ENCODE data around the gene SNX20. TPM values are rescaled to one million over a fixed set of nuclear protein-coding genes. Genes with fewer than 3 reads are reported as not detected.

The SNX20 gene
- total RNA-seq, 1 experiment from 2014 or later: not detected

DNA sequence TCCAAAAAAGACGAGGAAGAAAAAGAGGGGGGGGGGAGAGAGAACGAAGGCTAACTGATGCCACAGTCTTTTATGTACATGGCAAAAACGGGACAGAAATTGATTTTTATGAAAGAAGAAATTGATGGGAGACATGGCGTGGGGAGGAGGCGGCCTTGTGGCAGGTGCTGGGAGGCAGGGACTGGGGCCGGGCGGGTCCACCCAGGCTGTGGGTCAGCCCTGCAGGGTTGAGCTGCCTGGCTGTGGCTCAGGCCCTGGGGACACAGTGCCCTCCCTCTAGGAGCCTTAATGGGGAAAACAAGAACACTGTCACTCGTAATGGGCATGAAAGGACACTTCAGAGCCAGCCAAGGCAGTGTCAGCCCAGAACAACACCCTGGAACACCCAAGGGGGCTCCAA is 34.8 kb downstream of the SNX20 start:
- no peak overlapping the region for H3K27ac ChIP-seq (ENCODE audit: low read depth, low read length, poor library complexity, severe bottlenecking)
- intact Hi-C loops (cut with micrococcal nuclease; ENCODE audit: unreplicated experiment): no loop called here
- no TSS peak for BruUV-seq (replicated peaks)
- H3K36me3 ChIP-seq (ENCODE audit: insufficient read depth, low read length, poor library complexity, severe bottlenecking): no peaks in the 10 kb centered on the region
- H3K27me3 ChIP-seq (replicated peaks; ENCODE audit: insufficient read depth, low read depth, low read length, poor library complexity): no peaks in the 10 kb centered on the region
- ChIA-PET CTCF (no interaction called here), POLR2A (ENCODE audit: low non-redundant PET) (no interaction called here)
- no peaks in the 10 kb centered on the region for H3K9me3 ChIP-seq (ENCODE audit: low read depth, low read length, poor library complexity, severe bottlenecking)
- DNase-seq (ENCODE audit: low spot score): no peak
- no peak overlapping the region for H3K4me3 ChIP-seq (ENCODE audit: low read depth, low read length, poor library complexity, severe bottlenecking)
- TF ChIP-seq EZH2 (IDR thresholded peaks at IDR 0.05; ENCODE audit: borderline replicate concordance, low read depth, low read length, poor library complexity, severe bottlenecking): no peak
- TF ChIP-seq, protein P1, sequence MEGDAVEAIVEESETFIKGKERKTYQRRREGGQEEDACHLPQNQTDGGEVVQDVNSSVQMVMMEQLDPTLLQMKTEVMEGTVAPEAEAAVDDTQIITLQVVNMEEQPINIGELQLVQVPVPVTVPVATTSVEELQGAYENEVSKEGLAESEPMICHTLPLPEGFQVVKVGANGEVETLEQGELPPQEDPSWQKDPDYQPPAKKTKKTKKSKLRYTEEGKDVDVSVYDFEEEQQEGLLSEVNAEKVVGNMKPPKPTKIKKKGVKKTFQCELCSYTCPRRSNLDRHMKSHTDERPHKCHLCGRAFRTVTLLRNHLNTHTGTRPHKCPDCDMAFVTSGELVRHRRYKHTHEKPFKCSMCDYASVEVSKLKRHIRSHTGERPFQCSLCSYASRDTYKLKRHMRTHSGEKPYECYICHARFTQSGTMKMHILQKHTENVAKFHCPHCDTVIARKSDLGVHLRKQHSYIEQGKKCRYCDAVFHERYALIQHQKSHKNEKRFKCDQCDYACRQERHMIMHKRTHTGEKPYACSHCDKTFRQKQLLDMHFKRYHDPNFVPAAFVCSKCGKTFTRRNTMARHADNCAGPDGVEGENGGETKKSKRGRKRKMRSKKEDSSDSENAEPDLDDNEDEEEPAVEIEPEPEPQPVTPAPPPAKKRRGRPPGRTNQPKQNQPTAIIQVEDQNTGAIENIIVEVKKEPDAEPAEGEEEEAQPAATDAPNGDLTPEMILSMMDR (conservative IDR thresholded peaks at IDR 0.05; ENCODE audit: low read depth, low read length): no peak
- H3K4me1 ChIP-seq (ENCODE audit: insufficient read depth, low read length, poor library complexity, severe bottlenecking): no peaks in the 10 kb centered on the region

- TF ChIP-seq, protein P1 (conservative IDR thresholded peaks at IDR 0.05; ENCODE audit: low read depth, low read length): no peak
- TF ChIP-seq EZH2 (IDR thresholded peaks at IDR 0.05; ENCODE audit: borderline replicate concordance, low read depth, low read length, poor library complexity, severe bottlenecking): no peak
- ChIA-PET POLR2A (ENCODE audit: low non-redundant PET) (no interaction called here), CTCF (no interaction called here)
- no TSS peak for BruUV-seq (replicated peaks)
- DNase-seq (ENCODE audit: low spot score): no peak
- Histone ChIP-seq H3K36me3 (ENCODE audit: insufficient read depth, low read length, poor library complexity, severe bottlenecking) (no peaks in the 10 kb centered on the region), H3K9me3 (ENCODE audit: low read depth, low read length, poor library complexity, severe bottlenecking) (no peaks in the 10 kb centered on the region), H3K27me3 (replicated peaks; ENCODE audit: insufficient read depth, low read depth, low read length, poor library complexity) (no peaks in the 10 kb centered on the region), H3K4me3 (ENCODE audit: low read depth, low read length, poor library complexity, severe bottlenecking) (no peak overlapping the region), H3K4me1 (ENCODE audit: insufficient read depth, low read length, poor library complexity, severe bottlenecking) (no peaks in the 10 kb centered on the region), H3K27ac (ENCODE audit: low read depth, low read length, poor library complexity, severe bottlenecking) (no peak overlapping the region)
- intact Hi-C loops (cut with micrococcal nuclease; ENCODE audit: unreplicated experiment): no loop called here
Measured at GRCh38 chr16:50645563-50646220, 35.4 kb downstream of the SNX20 start.

DNA sequence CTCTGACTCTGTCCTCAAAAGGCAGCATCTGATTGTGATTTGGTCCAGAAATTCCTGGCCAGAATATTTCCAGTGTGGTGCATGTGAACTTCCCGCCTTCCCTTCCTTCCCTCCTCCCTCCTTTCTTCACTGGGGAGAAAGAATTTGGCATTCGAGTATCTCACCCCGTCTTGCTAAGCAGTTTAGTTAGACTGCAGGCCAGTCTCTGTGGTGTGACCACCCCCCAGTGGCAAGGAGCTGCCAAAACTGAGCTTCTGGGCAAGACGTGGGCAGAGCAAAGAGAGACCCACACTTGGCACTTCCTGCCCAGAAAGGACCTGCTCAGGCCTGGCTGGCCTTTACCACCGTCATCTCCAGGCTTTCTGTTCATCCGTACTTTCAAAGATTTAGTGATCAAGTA is 36.4 kb downstream of the SNX20 start:
- no peaks in the 10 kb centered on the region for H3K4me1 ChIP-seq (ENCODE audit: insufficient read depth, low read length, poor library complexity, severe bottlenecking)
- no peak overlapping the region for H3K4me3 ChIP-seq (ENCODE audit: low read depth, low read length, poor library complexity, severe bottlenecking)
- ChIA-PET POLR2A (ENCODE audit: low non-redundant PET) (no interaction called here), CTCF (no interaction called here)
- no peaks in the 10 kb centered on the region for H3K9me3 ChIP-seq (ENCODE audit: low read depth, low read length, poor library complexity, severe bottlenecking)
- intact Hi-C loops (cut with micrococcal nuclease; ENCODE audit: unreplicated experiment): no loop called here
- no peak for TF ChIP-seq EZH2 (IDR thresholded peaks at IDR 0.05; ENCODE audit: borderline replicate concordance, low read depth, low read length, poor library complexity, severe bottlenecking)
- TF ChIP-seq, protein P1 (conservative IDR thresholded peaks at IDR 0.05; ENCODE audit: low read depth, low read length): 0 out of 2 replicates have a peak, but pooled peaks have one; percentile 34
- no peaks in the 10 kb centered on the region for H3K27me3 ChIP-seq (replicated peaks; ENCODE audit: insufficient read depth, low read depth, low read length, poor library complexity)
- no peak for DNase-seq (ENCODE audit: low spot score)
- H3K36me3 ChIP-seq (ENCODE audit: insufficient read depth, low read length, poor library complexity, severe bottlenecking): no peaks in the 10 kb centered on the region
- H3K27ac ChIP-seq (ENCODE audit: low read depth, low read length, poor library complexity, severe bottlenecking): no peak overlapping the region
- no TSS peak for BruUV-seq (replicated peaks)
